ENCODE results near the gene EGFL7.
A peak's percentile ranks its signal among the peaks of the same experiment; 100 is the strongest.

The EGFL7 gene

DNA sequence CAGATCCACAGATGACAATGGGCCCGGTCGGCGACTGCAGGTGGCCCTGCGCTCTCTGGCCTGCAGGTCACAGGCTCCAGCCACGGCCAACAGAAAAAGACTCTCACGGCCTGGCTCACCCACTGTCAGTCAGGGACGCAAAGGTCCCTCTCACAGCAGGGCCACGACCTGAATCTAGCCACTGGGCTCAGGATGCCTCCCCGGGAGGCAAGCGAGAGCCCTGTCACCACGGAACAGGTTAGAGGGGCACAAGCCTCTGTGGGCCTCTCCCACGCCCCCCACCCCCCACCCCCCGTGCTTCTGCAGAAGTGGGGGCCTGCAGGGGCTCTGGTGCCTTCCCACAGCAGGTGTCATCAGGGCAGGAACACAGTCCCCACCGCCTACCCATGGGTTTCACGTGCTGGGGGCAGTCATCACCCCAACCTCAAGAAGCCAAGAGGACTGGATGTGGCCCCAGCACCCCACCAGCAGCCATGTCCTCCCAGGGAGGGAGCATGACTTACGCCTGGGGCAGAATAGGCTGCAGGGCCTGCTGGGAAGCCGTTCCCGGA lies 17.3 kb upstream of the EGFL7 start:
- DNase-seq = no peak

GRCh38 chr9:136645903-136646754 lies 16.6 kb upstream of the EGFL7 start:
- no peak for DNase-seq

DNA sequence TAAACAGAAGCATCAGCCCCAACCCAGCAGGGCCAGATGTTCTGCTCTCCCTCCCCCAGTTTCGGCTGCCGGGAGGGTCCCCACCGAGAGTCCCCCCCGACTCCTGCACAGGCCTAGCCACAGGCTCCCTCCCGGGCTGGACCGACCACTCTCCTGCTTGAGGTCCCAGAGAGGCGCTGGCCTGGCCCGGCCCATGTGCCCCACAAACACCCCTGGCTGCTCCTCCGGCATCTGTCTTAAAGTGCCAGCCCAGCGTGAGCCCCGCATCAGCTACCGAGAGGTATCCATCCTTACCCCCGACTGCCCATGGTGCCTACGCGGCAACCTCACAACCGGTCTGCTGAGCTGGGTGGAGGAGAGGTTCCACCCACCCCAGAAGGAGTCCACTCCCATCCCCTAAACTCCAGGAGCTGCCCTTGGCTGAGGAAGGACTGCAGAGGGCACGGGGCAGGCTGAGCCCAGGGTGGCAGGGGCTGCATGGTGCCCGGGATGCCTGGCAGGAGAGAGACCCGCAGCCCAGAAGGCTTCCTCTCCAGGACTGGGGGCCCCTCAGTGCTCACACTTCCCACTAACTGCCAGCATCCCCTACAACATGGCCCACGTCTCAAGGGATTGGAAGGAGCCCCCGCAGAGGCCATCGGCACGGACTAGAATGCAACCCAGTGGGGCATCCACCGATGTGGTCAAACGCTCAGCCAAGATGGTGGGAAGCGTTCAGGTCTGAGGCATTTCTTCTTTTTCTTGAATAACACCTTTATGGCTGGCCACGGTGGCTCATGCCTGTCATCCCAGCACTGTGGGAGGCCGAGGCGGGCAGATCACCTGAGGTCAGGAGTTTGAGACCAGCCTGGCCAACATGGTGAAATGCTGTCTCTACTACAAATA lies 15.6 kb upstream of the EGFL7 start:
- no peak for DNase-seq

DNA sequence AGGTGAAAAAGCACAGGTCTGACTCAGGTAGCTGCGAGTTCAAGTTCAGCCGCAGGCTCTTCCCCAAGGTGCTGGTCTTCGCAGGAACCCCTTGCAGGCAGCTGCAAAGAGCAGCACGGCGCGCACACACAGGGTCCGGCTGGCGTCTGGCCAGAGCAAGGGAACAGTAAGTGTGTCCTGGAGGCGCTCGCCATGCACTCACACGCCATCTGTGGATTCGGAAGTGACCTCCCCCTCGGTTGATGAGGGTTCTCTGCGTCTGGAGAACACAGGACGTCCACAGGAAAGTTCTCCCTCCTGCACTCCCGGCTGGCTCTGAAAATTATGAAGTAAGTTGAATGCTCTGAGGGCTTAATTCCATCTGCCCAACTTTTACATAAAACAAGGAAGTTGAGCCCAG lies 14.0 kb upstream of the EGFL7 start:
- DNase-seq = peak; percentile 80

- DNase-seq = no peak
Measured at GRCh38 chr9:136650021-136650420, 12.7 kb upstream of the EGFL7 start.

GRCh38 chr9:136650648-136651047 lies 12.1 kb upstream of the EGFL7 start:
- DNase-seq = no peak

DNA sequence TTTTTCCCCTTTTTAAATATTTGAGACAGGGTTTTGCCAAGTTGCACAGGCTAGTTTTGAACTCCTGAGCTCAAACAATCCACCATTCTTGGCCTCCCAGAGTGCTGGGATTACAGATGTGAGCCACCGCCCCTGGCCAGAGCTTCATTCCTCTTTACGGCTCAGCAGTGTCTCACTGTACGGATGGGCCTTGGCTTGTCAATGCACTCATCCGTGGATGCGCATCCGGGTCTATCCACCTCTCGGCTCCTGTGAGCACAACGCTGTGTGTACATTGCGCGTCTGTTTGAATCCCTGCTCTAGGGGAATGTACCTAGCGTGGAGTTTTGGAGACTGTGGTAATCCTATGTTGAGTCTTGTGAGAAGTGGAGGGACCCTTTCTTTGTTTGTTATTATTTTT lies 10.9 kb upstream of the EGFL7 start:
- DNase-seq = no peak

GRCh38 chr9:136653323-136654079 lies 9.2 kb upstream of the EGFL7 start:
- no peak for DNase-seq

DNA sequence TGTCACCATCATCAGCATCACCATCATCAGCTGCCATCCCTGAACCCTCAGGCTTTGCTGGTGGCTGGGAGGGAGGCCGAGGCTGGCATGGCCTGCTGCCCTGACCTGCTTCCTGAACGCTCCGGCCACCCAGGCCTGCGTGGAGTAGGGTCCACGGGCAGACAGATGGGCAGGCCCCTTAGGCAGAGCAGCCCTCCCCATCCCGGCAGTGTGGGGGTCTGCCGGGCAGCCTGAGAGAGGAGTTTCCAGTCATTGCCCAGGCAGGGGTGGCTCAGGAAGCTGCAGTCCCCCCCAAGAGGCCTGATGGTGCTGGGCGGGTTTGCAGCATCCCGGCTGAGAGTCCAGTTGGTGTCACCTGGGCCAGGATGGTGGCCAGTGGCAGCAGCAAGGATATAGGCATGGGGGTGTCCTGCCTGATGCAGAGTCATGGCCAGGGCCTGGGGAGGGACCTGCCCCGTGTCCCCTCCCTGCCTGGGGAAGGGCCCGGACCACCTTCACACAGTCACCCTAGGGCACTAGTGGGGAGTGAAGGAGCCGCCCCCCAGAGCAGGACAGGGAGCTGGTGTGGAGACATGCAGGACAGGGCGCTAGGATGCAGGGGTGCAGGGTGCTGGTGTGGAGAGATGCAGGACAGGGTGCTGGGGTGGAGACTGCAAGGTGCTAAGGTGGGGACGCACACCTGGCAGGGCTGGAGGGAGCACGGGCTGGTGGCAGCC lies 7.7 kb upstream of the EGFL7 start:
- no peak for DNase-seq

DNA sequence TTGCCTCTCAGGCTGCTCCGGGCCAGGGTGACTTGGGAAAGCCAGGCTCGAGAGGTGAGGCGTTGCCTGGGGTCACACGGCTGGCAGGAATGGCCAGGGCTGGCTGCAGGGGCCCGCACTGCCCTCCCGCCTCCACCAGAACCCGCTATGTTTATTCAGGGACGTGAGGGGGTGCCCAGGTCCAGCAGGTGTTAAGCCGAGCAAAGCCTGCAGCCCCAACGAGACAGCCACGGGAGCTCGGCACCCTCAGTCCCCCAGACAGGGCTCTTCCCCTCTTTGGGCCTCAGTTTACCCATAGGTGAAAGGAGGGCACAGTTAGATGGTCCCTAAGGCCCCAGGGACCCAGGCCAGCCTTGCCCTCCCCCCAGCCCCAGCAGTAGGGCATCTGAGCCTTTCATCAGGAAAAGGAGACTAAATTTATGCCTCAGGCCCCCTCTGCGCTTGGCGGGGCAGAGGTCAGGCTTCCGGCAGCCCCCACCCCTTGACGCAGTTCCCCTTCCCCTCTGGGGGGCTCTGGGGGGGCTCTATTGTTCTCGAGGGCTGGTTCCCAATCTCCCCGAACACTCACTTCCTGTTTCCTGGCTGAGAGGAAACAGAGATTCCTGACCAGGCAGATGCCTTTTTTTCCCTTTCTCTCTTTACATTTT lies 7.1 kb upstream of the EGFL7 start:
- DNase-seq = no peak

- DNase-seq = no peak
Measured at GRCh38 chr9:136656183-136656738, 6.5 kb upstream of the EGFL7 start.

- DNase-seq = no peak
Measured at GRCh38 chr9:136656795-136657611, 5.7 kb upstream of the EGFL7 start.

DNA sequence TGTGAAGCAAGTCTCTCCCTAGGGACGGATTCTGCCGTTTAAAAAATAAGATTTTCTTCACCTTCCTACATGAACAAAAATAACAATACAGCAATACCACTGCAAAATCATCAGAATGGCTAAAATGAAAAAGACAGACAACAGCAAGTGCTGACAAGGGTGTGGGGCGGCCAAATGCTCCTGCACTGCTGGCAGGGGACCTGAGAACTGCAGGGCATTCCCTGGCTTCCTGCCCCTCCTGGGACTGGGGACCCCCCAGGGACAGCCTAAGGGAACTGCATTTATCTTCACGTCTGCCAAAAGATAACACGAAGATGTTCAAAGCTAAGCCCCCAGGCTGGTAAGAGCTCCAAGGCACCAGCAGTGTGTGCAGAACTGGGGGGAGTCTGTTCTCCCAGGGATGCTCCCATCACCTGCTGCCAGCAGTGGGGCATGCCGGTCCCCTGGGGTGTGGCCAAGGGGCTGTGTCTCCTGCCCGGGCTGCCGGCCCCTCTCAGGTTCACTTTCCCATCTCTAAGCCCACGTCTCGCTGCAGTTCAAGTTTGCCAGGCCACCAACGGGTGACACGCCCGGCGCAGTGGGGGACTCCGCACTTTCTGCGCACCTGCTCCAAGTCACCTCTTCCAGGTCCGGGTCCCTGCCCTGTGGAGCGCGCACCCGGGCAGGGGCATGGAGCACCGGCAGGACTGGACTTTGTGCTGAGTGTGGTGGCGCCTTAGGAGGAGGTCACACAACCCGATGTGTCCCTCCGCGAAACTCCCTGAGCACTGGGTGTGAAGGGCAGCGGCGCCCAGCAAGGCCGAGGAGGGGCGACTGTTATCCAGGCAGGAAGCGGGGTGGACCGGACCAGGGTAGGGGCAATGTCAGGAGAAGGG lies 4.5 kb upstream of the EGFL7 start:
- DNase-seq = no peak

DNA sequence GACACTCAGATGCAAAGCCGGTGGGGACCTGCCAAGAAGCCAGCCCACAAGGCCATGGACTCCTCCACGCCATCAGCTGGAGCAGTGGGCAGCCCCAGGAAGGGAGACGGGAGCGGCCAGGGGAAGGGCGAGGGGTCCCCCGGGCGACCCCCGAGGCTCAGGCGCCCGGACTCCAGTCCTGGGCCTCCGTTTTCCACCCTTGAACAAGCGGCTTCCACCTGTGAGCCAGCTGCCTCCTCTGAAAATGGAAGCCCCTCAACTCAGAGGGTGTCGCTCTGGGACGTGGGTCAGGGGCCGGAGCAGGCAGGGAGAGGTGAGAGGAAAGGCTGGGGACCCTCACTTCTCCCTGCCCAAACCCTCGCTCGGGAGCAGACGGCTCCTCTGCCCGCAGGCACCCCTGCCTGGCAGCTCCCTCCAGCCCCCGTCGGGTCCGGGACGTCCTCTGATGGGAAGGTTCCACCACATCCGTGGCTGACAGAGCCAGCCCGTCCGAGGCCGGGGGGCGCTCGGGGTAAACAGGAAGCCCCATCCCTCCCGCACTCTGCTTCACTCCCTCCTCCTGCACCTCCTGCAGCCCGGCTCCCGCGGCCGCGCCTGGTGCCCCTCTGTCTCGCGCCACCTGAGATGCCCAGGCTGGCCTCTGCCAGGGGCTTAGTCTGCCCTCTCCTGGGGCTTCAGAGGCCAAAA lies 3.7 kb upstream of the EGFL7 start:
- no peak for DNase-seq

DNA sequence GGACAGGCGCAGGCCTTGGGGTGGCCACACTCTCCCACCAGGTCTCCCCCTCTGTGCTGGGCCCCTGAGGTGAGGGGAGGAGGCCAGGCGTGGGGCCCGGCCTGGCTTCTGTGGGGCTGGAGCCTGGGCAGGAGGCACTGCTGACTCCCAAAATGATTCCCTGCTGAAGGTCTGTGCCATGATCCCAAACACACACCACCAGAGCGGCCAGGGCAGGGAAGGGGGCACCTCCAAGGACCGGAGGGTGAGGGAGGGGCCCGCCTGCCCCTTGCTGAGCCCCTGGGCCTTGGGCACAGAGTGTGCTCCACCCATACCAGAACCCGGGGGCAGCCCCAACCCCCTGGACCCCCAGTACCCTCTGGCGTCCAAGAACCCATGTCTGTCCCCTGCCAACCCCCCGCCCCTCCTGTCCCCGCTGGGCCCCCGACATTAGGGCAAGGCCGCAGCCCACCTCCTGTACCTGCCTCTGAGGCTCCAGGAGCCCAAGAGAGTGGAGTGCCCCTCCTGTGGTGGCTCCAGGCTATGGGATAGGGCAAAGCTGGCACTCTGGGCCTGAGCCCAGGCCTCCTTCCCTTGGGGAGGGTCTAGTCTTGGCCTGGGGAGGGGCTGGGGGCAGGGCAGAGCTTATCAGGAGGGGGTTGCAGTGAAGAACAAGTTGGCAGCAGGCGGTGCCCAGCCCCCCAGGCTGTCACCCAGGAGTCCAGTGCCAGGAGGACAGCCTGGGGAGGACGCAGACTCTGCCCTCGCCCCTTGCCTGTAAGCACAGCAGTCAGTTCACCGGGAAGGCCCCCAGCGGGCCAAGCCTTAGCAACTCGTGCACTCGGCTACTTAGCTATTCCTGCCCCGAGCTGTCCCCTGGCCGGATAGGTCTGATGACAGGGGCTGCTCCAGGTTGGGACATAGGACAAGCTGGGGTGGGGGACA lies 2.6 kb upstream of the EGFL7 start:
- DNase-seq = no peak

DNA sequence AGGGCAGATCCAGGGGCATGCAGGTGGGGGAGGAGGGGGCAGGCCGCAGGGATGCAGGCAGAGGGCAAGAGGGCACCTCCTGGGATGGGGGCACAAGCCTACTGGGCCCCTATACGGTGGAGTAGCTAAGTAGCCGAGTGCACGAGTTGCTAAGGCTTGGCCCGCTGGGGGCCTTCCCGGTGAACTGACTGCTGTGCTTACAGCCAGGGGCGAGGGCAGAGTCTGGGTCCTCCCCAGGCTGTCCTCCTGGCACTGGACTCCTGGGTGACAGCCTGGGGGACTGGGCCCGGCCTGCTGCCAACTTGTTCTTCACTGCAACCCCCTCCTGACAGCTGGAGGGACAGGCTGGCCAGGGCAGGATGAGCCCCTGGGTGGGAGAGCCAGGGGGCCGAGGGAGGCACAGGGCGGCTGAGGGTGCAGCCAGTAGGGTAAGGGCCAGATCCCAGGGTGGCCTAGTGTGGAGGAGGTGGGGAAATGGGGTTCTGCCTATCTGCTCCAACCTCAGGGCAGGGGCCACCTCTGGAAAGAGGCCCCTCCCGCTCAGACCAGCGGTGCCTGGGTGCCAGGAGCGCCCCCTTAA lies 1.7 kb upstream of the EGFL7 start:
- DNase-seq = no peak

DNA sequence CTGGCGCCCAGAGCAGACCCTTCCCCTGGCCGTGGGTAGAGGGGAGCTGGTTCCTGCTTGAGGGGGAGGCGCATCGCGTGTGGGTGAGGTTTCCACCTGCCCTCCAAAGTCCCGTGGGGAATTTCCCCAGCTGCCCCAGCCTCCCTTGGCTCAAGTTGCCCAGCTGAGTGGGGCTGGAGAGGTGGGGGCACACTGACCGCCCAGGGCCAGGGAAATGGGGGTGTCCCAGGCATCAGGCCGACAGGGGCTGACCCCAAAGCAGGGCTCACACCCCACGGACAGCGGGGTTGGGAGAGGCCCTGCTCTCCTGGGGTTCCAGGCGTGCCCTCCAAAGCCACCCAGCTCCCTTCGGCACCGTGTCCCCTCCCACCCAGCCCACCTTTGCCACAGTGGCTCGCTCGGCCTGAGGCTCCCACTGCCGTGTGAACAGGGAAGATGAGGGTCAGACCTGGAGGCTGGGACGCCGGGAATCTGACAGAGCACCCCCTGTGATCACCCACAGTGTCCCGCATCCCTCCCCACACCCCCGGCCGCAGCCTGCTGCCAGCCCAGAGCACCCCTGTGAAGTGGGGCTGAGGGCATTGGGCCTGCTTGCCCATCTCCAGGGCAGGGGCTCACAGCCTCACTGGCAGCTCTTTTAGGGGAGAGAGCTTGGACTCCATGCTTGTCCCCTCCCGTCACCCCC lies 933 bp upstream of the EGFL7 start:
- no peak for DNase-seq
